ENCODE results near the gene OGDH. TPM values are rescaled to one million over a fixed set of nuclear protein-coding genes. Genes with fewer than 3 reads are reported as not detected.

Gene OGDH
- total and polyA plus RNA-seq, 2 of the 4 experiments (the other 2 are of a cell fraction), result 47.4 to 56.5 TPM

GRCh38 chr7:44694766-44695165 lies 88.3 kb downstream of the OGDH start:
- Histone ChIP-seq H3K56ac (ENCODE audit: extremely low read depth, insufficient read depth, low read length) (no peak overlapping the region), H3K4me3 (ENCODE audit: insufficient read depth, low read depth, low read length) (no peak overlapping the region), H3K9me3 (ENCODE audit: control insufficient read depth, insufficient read depth, low read length) (peaks cover 4% of the 10 kb centered on the region; the same call in 1 of the 2 replicates), H3K14ac (replicated peaks; ENCODE audit: low read depth, low read length) (no peak overlapping the region), H2BK5ac (ENCODE audit: low read depth, low read length, poor library complexity, severe bottlenecking) (no peak overlapping the region), H2AFZ (replicated peaks; ENCODE audit: low read length, poor library complexity) (no peak overlapping the region), H3K9ac (ENCODE audit: low read depth, low read length) (no peak overlapping the region), H3K36me3 (ENCODE audit: control insufficient read depth, insufficient read depth, low read length) (peaks cover 34% of the 10 kb centered on the region), H3K27ac (ENCODE audit: insufficient read depth, low read length) (no peak overlapping the region), H3K18ac (ENCODE audit: low read depth, low read length) (no peak overlapping the region), H3K27me3 (ENCODE audit: control insufficient read depth, insufficient read depth, low read length) (no peaks in the 10 kb centered on the region), H3K23ac (ENCODE audit: low read depth, low read length) (no peak overlapping the region), H2AK5ac (ENCODE audit: low read depth, low read length) (0 out of 2 replicates have a peak overlapping the region, but pooled peaks have one; percentile 33), H4K8ac (ENCODE audit: low read depth in 2 of 2, low read length in 2 of 2) (no peak overlapping the region), H3K4me1 (ENCODE audit: control insufficient read depth, insufficient read depth, low read length) (peaks cover 4% of the 10 kb centered on the region), H2BK120ac (ENCODE audit: low read depth, low read length) (no peak overlapping the region), H4K91ac (ENCODE audit: insufficient read depth, low read depth, low read length) (no peak overlapping the region), H4K20me1 (ENCODE audit: insufficient read depth, low read length) (no peaks in the 10 kb centered on the region), H4K5ac (ENCODE audit: low read depth, low read length) (no peak overlapping the region), H3K9me1 (ENCODE audit: insufficient read depth, low read length) (peaks cover 23% of the 10 kb centered on the region; the same call in 1 of the 2 replicates), H3K4ac (ENCODE audit: low read depth, low read length) (no peak overlapping the region), H2BK15ac (ENCODE audit: low read depth, low read length) (no peak overlapping the region), H3K79me1 (ENCODE audit: low read depth in 1 of 2, low read length in 2 of 2) (peaks cover 0 to 4% of the 10 kb centered on the region in 2 experiments; a peak in 1 of 4 replicates), H2BK20ac (ENCODE audit: low read depth, low read length) (no peak overlapping the region), H2AK9ac (replicated peaks; ENCODE audit: low read depth, low read length, poor library complexity) (peak overlapping the region; percentile 97), H3K4me2 (ENCODE audit: low read depth, low read length) (no peak overlapping the region)
- intact Hi-C loops (cut with micrococcal nuclease), result no loop called here
- no peak for TF ChIP-seq SMC3 (IDR thresholded peaks at IDR 0.05; ENCODE audit: low read depth, low read length)
- TF ChIP-seq RAD21 (IDR thresholded peaks at IDR 0.05; ENCODE audit: low read length), result no peak
- TF ChIP-seq FOS (IDR thresholded peaks at IDR 0.05; ENCODE audit: low read depth, low read length), result no peak
- no peak for TF ChIP-seq RCOR1 (IDR thresholded peaks at IDR 0.05; ENCODE audit: insufficient replicate concordance, low read length)
- no peak for TF ChIP-seq MAFK (IDR thresholded peaks at IDR 0.05; ENCODE audit: low read depth, low read length)
- no peak for TF ChIP-seq USF2 (IDR thresholded peaks at IDR 0.05; ENCODE audit: low read depth, low read length)
- ChIA-PET POLR2A (ENCODE audit: unreplicated experiment) (no interaction called here), CTCF (no interaction called here)
- in situ Hi-C loops (cut with MboI; ENCODE audit: low sequenced_read_pairs), result no loop called here
- BruUV-seq (replicated peaks), result no TSS peak
- ATAC-seq (ENCODE audit: low read depth), result no peak
- DNase-seq, result no peak
- dilution Hi-C loops (cut with HindIII; ENCODE audit: low sequenced_read_pairs, unreplicated experiment), result no loop called here
- WGBS, 2 experiments (ENCODE audit: extremely low coverage in 2 of 2, insufficient read length in 1 of 2), result no CpG with 5 or more reads among the region's 2 CpGs

Data from IMR-90 (cell line).